ENCODE data around the gene MSH2.

DNA sequence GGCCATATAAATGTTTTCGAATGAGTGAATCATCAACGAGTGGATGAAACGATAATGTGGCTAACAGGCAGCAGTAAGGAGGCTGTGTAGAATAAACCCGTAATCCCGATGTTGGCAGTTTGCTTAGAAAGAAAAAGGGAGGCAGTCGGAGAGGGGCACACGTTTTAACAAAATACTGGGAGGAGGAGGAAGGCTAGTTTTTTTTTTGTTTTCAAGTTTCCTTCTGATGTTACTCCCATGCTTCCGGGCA lies 476 bp upstream of the MSH2 start:
- TF ChIP-seq, protein P1, sequence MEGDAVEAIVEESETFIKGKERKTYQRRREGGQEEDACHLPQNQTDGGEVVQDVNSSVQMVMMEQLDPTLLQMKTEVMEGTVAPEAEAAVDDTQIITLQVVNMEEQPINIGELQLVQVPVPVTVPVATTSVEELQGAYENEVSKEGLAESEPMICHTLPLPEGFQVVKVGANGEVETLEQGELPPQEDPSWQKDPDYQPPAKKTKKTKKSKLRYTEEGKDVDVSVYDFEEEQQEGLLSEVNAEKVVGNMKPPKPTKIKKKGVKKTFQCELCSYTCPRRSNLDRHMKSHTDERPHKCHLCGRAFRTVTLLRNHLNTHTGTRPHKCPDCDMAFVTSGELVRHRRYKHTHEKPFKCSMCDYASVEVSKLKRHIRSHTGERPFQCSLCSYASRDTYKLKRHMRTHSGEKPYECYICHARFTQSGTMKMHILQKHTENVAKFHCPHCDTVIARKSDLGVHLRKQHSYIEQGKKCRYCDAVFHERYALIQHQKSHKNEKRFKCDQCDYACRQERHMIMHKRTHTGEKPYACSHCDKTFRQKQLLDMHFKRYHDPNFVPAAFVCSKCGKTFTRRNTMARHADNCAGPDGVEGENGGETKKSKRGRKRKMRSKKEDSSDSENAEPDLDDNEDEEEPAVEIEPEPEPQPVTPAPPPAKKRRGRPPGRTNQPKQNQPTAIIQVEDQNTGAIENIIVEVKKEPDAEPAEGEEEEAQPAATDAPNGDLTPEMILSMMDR (IDR thresholded peaks at IDR 0.05), result no peak
- TF ChIP-seq POLR2A (IDR thresholded peaks at IDR 0.05), result no peak
